SIG-M5 (cell line): ENCODE data around the gene SPATA31D3.
"Not testable (repeated sequence)": the region's sequence is repeated elsewhere in the genome, so short reads cannot be mapped to it uniquely, and the experiment has no call there.

Source experiments
- DNase-seq: peaks from one replicate; lab custom pipeline; 2025; lab: John Stamatoyannopoulos, UW

SPATA31D3 gene

DNA sequence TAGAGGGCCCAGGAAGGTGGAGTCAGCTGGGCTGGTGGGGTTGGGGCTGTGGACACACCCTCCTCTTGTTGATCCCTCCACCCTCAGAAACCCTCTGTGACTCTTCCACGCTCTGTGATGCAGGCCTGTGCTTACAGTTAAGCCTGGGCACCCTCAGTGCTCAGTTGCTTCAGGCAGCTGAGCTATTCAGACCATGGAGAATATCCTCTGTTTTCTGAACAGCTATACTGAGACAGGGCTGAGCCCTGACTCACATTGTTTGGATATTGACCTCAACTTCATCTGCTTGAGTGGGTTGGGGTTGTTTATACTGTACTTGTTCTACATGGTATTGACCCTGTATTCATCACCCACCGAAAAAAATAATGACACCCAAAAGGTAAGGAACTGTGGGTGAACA, at the start of gene SPATA31D3:
TSS of gene SPATA31D3 (plus strand) at position 108 of the 400 bp plus-strand sequence. CDS start at position 194, 86 bp downstream.
- DNase-seq: not testable (repeated sequence)

DNA sequence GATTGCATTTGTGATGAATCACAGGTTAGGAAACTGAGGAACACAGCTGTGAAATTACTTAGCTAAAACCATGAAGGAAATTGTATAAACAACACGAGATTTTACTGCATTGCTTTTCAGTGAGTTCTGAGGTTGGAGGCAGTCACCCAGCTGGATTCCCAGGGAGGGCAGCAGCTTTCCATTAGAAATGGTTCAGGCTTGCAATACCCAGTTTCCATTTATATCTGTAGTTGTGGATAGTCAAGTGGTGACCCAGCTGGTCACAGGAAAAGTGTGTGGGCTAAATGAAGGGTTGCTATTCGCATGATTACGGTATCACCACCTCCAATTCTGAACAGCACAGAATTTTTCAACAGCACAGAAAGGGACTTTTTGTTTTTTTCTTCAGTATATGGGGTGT, 49.4 kb upstream of the SPATA31D3 start:
- DNase-seq: no peak

DNA sequence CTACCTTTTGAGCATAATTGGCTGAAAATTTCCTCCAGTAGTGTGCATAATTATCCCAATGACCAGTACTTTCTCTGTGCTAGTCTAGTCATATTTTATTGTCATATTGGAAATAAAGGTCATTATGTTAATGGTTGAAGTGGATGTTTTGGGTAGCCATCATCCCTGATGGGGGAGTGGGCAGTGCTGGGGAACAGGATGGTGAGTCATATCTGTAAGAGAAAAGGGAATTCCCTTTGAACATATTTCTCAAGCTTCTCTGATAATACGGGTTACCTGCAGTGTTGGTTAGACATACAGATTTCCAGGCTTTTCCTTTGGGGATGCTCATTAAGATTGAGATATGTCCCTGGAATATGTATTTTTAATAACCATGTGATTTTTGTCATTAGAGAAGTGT, 48.4 kb upstream of the SPATA31D3 start:
- DNase-seq: no peak

DNA sequence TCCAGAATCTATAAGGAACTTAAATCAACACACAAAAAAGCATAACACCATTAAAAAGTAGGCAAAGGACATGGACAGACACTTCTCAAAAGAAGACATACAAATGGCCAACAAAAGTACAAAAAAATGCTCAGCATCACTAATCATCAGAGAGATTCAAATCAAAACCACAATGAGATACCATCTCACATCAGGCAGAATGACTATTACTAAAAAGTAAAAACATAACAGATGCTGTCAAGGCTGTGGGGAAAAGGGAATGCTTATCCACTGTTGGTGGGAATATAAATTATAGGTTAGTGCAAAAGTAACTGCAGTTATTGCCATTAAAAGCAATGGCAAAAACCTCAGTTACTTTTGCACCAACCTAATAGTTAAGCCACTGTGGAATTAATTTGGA, 47.2 kb upstream of the SPATA31D3 start:
- no peak for DNase-seq

DNA sequence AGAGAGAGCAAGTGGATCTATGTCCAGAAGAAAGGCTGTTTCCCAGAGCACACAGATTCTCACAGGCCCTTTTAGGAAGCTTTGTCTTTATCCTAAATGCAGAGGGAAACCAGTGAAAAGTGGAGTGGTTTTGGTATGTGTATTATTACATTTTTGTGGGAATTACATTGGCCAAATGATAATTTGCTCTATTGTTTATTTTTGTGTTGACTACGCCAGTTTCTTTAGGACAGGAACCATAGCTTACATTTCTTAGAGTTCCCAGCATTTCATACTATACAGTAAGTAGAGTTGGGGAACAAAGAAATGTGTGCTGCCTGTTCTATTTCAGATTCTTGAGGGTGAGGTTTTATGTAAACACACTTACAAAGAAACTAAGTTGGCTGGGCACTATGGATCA, 44.4 kb upstream of the SPATA31D3 start:
- DNase-seq: no peak

DNA sequence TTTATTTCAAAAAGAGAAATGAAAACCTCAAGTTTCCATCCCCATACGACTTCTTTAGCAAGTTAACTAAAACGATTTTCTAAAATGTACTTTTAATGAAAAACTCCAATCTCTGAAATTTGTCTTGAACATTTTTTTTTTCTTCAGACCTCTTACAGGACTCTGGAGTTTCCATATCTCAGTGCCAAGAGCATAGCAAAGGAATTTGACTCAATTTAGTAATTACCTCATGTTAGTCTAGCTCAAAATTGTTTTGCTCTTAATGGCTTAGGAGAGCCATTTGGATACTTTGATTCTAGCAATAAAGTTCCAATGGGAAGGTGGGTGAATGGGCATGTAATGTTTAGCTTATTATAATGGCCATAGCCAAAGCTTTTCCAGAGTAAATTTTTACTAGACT, 41.1 kb upstream of the SPATA31D3 start:
- DNase-seq: no peak

DNA sequence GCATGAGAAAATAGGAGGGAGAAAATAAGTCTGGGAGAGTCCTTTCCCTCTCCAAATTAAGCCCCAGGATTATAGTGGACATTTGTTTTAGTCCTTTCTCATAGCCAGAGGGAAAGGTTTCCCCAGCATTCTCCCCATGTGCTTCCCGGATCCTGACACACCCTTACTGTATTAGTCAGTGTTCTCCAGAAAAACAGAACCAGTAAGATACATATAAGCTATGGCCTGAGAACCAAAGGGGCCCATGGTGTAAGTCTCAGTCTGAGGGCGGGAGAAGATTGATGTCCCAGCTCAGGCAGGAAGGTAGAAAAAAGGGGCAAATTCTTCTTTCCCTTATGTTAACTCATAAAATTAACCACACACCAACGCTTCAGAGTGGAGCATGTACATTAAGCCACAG, 40.7 kb upstream of the SPATA31D3 start:
- no peak for DNase-seq

DNA sequence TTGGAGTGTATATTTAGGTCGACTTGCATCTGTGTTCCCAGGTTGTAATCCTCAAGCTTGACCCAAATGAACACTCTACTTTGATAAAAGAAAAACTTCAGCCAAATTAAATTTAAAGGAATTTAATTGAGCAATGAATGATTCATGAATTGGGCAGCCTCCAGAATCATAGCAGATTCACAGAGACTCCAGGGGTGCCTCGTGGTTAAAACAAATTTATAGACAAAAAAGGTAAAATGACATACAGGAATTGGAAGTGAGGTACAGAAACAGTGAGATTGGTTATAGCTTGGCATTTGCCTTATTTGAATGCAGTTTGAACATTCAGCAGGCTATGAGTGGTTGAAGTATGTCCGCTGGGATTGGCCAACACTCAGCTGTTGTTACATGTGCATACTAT, 36.6 kb upstream of the SPATA31D3 start:
- DNase-seq: no peak

DNA sequence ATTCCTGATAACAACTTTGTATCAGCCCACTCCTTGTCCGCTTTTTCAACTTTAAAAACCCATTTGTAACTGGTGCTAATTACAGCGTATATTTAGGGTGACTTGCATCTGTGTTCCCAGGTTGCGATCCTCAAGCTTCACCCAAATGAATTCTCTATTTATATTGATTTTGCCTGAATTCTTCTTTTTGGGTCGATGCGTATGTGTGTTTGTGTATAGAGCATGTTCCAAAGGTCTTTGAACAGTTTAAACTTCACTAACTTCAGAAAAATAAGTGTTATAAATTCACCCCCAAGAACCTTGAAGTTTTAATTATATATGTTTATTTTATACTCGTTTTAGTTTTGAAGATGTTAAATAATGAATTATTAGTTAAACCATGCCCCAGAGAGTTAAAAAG, 31.2 kb upstream of the SPATA31D3 start:
- no peak for DNase-seq

DNA sequence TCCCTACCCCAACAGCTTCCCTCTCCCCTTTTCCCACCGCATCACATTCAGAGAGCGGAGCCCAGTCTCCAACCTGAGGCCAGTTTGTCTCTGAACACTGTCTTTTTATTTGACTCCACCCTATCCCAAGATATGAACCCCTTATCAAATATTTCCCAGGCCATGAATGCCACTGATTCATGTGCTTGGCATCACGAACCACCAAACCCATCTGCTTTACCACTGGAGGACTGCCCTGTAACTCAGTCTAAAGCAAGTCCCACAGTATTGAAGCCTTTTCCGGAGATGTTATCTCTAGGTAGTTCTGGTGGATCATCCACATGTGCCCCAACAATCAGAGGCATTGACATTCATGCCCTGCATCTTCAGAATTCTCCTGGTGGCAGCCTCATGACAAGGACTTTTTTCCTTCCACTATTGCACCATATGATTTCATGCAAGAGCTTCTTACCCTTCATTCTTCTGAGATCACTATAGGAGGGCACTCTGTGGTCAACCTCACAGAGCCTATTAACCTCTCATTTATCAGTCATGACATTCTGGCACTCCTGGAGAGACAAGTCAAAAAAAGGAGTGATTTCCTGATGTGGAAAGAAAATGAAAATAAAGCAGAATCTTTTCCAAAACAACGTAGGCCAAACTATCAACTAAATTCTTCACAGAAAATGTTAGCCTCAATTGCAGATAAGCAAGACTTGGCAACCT, 27.3 kb upstream of the SPATA31D3 start:
- DNase-seq: no peak

DNA sequence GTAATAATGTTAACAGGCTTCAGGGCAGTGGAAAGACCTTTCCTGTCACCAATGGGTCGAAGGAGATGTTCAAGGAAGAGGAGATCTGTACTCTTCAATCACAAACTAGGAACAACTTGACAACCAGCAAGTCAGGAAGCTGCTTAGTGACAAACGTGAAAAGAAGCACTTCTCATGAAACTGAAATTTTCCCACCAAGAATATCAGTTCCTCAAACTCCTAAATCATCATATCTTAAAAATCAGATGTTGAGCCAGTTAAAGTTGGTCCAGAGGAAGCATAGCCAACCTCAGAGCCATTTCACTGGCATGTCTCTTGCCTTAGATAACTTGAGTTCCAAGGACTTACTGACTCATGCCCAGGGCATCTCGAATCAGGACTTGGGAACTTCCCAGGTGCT, 24.8 kb upstream of the SPATA31D3 start:
- DNase-seq: not testable (repeated sequence)

DNA sequence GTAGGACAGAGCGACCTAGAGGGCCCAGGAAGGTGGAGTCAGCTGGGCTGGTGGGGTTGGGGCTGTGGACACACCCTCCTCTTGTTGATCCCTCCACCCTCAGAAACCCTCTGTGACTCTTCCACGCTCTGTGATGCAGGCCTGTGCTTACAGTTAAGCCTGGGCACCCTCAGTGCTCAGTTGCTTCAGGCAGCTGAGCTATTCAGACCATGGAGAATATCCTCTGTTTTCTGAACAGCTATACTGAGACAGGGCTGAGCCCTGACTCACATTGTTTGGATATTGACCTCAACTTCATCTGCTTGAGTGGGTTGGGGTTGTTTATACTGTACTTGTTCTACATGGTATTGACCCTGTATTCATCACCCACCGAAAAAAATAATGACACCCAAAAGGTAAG, 15.0 kb upstream of the SPATA31D3 start, which contains the start of gene SPATA31D4:
TSS of gene SPATA31D4 (plus strand) at position 124 of the 400 bp plus-strand sequence. CDS start at position 210, 86 bp downstream.
- not testable (repeated sequence) for DNase-seq

DNA sequence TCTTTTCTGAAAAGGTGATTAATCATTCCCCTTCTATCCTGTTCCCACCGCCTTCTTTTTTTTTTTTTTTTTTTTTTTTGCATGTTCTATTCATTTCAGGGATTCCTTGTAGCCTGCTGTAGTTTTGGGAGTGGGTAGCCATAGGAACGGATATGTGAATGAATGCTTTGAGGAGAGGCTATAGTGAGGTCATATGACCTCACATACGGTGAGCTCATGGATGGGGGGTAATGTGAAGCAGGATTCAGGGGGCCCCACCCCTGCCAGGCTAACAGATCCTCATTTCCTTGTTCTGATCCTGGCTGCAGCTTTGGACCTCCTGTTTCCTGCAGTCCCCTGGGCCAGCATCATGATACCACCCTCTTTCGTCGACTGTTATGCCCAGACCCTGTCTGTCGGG, 13.2 kb upstream of the SPATA31D3 start:
- not testable (repeated sequence) for DNase-seq

DNA sequence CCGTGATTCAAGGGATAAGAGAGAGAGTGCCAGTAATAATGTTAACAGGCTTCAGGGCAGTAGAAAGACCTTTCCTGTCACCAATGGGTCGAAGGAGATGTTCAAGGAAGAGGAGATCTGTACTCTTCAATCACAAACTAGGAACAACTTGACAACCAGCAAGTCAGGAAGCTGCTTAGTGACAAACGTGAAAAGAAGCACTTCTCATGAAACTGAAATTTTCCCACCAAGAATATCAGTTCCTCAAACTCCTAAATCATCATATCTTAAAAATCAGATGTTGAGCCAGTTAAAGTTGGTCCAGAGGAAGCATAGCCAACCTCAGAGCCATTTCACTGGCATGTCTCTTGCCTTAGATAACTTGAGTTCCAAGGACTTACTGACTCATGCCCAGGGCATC, 9.8 kb upstream of the SPATA31D3 start:
- not testable (repeated sequence) for DNase-seq

DNA sequence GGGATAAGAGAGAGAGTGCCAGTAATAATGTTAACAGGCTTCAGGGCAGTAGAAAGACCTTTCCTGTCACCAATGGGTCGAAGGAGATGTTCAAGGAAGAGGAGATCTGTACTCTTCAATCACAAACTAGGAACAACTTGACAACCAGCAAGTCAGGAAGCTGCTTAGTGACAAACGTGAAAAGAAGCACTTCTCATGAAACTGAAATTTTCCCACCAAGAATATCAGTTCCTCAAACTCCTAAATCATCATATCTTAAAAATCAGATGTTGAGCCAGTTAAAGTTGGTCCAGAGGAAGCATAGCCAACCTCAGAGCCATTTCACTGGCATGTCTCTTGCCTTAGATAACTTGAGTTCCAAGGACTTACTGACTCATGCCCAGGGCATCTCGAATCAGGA, 5.3 kb downstream of the SPATA31D3 start:
- DNase-seq: not testable (repeated sequence)

DNA sequence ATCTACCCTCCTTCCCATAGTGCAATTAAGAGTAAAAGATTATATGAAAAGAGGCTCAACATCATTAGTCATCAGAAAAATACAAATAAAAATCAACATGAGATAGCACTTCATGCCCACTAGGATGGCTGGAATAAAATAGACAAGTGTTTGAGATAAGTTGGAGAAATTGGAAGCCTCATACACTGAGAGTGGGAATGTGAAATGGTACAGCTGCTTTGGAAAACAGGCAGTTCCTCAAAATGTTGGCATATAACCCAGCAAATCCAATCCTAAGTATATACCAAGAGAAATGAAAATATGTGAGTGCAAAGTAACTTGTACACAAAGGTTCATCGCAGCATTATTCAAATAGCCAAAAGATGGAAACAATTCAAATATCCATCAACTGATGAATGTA, 9.8 kb downstream of the SPATA31D3 start:
- no peak for DNase-seq

DNA sequence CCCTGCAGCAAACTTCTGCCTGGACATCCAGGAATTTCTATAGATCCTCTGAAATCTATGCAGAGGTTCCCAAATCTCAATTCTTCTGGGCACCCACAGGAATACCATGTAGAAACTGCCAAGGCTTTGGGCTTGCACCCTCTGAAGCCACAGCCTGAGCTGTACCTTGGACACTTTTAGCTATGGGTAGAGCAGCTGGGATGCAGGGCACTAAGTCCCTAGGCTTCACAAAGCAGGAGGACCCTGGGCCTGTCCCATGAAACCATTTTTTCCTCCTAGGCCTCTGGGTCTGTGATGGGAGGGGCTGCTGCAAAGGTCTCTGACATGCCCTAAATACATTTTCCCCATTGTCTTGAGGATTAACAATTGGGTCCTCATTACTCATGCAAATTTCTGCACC, 12.3 kb downstream of the SPATA31D3 start:
- DNase-seq: no peak

DNA sequence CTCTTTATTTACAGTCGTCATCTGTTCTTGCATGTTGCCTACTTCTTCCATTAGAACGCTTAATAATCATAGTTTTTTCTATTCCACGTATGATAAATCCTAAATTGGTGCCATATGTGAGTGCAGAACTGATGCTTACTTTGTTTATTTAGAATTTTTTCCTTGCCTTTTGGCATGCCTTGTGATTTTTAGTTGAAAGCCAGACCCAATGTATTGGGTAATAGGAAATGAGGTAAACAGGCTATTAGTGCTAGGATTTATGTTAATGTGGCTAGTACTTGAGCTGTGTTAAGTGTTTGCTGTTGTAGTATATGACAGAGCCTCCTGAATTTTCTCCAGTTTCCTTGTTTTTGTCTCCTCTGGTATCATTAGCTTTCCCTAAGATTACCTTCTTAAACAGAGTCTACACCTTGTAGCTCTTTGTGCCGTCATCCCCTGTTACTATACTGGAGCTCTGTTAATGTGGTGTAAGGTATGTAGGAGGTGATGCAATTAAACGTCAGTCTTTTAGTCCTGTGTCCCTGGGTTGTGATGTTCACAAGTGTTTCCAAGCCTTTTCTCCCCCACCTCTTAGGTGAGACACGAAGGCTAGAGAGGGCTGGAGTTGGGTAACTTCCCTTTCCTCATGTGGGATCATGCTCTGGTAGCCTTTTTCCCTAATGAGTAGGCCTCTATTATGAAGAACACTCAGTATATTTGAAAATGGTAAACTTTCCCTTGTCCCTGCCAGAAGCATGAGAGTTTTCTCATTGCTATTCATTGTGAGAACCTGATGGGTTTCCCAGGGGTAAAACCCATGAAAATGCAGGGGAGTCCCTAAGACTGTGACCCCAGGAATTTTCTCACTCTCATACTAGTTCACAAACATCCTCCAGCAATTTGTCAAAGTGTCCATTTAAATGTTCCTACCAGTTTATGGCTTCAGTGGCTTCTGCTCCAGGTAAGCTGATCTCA, 21.2 kb downstream of the SPATA31D3 start:
- DNase-seq: no peak

DNA sequence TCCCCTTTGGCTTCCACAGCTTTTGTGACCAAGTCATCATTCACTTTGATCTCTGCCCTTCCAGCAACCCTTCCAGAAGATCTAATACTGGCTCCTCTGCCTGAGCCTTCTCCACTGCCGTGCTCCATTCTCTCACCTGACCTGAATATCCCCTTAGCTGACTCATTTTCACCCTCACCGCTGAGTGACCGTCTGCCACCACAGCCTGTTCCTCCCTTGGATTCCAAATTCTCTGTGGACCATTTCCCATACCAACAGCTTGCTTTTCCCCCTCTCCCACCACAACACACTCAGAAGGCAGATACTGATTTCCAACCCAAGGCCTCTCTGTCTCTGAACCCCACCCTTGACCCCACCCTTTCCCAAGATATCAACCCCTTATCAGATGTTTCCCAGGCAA, 24.7 kb downstream of the SPATA31D3 start:
- no peak for DNase-seq

DNA sequence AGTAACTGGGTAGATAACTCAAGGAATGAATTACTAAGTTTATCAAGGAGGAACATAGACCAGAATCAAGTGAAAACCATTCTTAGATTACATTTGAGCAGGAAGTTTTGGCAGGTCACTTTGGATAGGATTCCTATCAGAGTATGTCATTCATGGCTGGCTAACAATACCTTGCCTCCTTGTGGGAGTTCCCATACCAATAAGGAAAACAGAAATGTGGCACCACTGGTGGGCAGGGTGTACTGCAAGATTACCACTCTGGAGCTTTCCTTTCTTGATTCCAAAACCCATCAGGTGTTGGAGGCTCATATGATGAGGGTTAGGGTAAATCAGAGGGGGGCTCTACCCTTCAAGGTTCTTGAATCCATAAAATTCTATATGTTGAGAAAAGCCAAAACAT, 26.7 kb downstream of the SPATA31D3 start:
- no peak for DNase-seq

DNA sequence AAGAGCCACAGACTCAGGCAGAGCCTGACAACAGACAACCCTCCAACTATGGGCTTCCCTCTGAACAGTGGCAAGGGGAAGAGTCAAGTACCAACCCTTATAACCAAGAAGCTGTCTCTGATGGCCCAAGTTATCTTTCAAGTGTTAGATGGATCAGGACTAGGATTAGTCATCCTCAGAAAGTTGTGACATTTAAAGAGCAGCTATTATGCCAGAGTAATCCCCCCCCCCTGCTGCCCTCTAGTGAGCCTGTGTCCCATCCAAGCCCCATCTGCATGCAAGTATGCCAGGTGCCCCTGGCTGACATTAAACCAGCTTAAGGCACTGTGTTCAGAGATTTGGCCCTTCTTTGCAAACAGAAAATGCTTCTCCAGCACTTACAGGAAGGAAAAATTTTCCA, 28.4 kb downstream of the SPATA31D3 start:
- DNase-seq: no peak

DNA sequence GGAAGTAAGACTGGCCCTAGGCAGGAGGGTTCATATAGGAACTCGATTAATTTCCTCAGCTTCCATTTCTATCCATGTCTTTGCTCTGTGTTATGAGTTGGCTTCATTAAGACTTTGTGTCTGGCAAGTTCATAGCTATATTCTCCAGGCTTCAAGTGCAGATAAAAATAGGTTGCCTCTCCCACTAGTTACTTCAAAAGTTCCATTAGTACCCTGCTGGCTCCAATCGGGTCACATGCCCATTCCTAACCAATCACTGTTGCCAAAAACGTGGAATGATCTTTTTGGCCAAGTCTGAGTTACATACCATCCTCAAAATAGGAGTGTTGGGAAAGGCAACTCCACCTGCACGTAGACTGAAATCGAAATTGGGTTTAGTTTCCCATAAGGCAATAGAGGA, 31.5 kb downstream of the SPATA31D3 start:
- DNase-seq: no peak

DNA sequence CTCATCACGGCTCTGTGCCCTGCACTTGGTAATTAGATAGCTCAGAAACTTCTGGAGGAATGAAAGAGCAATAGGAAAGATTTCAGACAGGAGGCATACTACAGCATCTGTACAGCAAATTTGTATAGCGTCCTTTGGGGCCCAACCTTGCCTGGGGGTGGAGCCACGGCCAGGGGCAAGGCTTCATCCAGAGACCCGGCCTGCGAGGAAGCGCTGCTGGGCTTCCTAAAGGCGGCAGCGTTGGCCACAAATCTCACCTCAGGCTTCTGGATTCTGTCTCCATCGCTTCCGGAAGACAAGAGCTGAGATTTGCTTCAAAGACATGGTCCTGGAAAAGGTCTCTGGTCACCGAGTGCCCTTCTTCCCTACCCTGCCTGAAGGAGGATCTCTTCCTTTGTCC, 33.1 kb downstream of the SPATA31D3 start:
- DNase-seq: no peak
